GM12878 (cell line): ENCODE measurements around the gene MEF2C. TPM values are rescaled to one million over a fixed set of nuclear protein-coding genes. Genes with fewer than 3 reads are reported as not detected.

Source experiments
- ATAC-seq: fragments of 200-7000 bp; cut with Tn5 transposase; 3 replicates; pipeline ENCODE4 v1.9.1; 2020; ENCODE audit warnings: mild to moderate bottlenecking, moderate library complexity
- BruUV-seq: library from RNA; stranded (reverse); fragments of 400-500 nt; replicated peaks from 2 replicates; lab custom pipeline; 2021; lab: Mats Ljungman, UMichigan
- CTCF ChIA-PET: fragments of 300-600 bp; sonication (Branson Sonifier 250); formaldehyde crosslinking; extraction: SDS; loops from one replicate; lab custom pipeline; 2021; ENCODE audit warnings: inconsistent platforms; lab: Yijun Ruan, JAX
- POLR2A ChIA-PET: fragments of 350-600 bp; formaldehyde crosslinking; extraction: SDS; loops from one replicate; lab custom pipeline; 2021; ENCODE audit warnings: inconsistent platforms; lab: Charles Lee
- RAD21 ChIA-PET: fragments of 300-600 bp; sonication (Branson Sonifier 250); formaldehyde crosslinking; loops from one replicate; lab custom pipeline; 2023; ENCODE audit warnings: antibody characterized with exemption; ENCODE audit not compliant: unreplicated experiment; lab: Charles Lee
- SMC1A ChIA-PET: fragments of 300-600 bp; sonication (Branson Sonifier 250); formaldehyde crosslinking; loops from one replicate; lab custom pipeline; 2023; ENCODE audit not compliant: unreplicated experiment, uncharacterized antibody; lab: Charles Lee
- DNase-seq: peaks from one replicate; pipeline ENCODE4 v3.0.0-alpha.2; 2011; ENCODE audit warnings: low read depth, low spot score
- FAIRE-seq: peaks from 3 replicates; lab custom pipeline; 2011; peaks lifted over from hg19 to GRCh38; lab: Jason Lieb, UNC
- H2AFZ ChIP-seq: 2 replicates; pipeline ENCODE4 v1.6.0; 2011; ENCODE audit warnings: low read depth, low read length, control low read depth; ENCODE audit not compliant: control insufficient read depth
- H3K27ac ChIP-seq: 2 replicates; pipeline ENCODE4 v1.5.1; 2011; ENCODE audit warnings: control low read depth; ENCODE audit not compliant: control insufficient read depth, insufficient read depth
- H3K27me3 ChIP-seq, 2 experiments: replicated peaks in 1 of 2; 2 replicates each; pipeline versions ENCODE4 v1.6.0 to v1.6.1; 2011; ENCODE audit warnings: low read length in 1 of 2; ENCODE audit not compliant: control insufficient read depth in 2 of 2, insufficient read depth in 2 of 2
- H3K36me3 ChIP-seq, 2 experiments: 2 replicates each; pipeline ENCODE4 v1.5.1; 2011; ENCODE audit warnings: low read length in 1 of 2; ENCODE audit not compliant: control insufficient read depth in 2 of 2, insufficient read depth in 2 of 2
- H3K4me1 ChIP-seq: 2 replicates; pipeline ENCODE4 v1.6.1; 2011; ENCODE audit warnings: mild to moderate bottlenecking, low read length, moderate library complexity, mixed read lengths; ENCODE audit not compliant: control insufficient read depth, insufficient read depth
- H3K4me2 ChIP-seq: 2 replicates; pipeline ENCODE4 v1.6.0; 2011; ENCODE audit warnings: control low read depth; ENCODE audit not compliant: control insufficient read depth, insufficient read depth
- H3K4me3 ChIP-seq: fragments of 200-600 bp; sonication (generic); 2 replicates; pipeline ENCODE4 v1.5.1; 2016
- H3K79me2 ChIP-seq: 2 replicates; pipeline ENCODE4 v1.6.0; 2011; ENCODE audit warnings: low read length; ENCODE audit not compliant: control insufficient read depth, insufficient read depth
- H3K9ac ChIP-seq: 2 replicates; pipeline ENCODE4 v1.8.0; 2011; ENCODE audit warnings: low read length, control low read depth, mixed read lengths; ENCODE audit not compliant: control insufficient read depth, insufficient read depth
- H3K9me3 ChIP-seq: replicated peaks from 3 replicates; pipeline ENCODE4 v1.5.1; 2011; ENCODE audit warnings: mild to moderate bottlenecking, low read length; ENCODE audit not compliant: control insufficient read depth, insufficient read depth
- H4K20me1 ChIP-seq: 2 replicates; pipeline ENCODE4 v1.6.0; 2011; ENCODE audit not compliant: control insufficient read depth, insufficient read depth
- CREB1 ChIP-seq: IDR thresholded peaks from 2 replicates; pipeline ENCODE4 v1.6.1; 2012; ENCODE audit warnings: low read depth, mild to moderate bottlenecking, inconsistent platforms
- EGR1 ChIP-seq, 2 experiments: IDR thresholded peaks; 1 replicate in 1 of 2; 2 replicates in 1 of 2; pipeline ENCODE4 v1.6.1; 2011 to 2012; ENCODE audit warnings: low read depth in 2 of 2, low read length in 2 of 2, borderline replicate concordance in 1 of 2, mild to moderate bottlenecking in 1 of 2, moderate library complexity in 1 of 2
- POLR2A ChIP-seq: IDR thresholded peaks from 2 replicates; pipeline ENCODE4 v1.6.1; 2011; ENCODE audit warnings: low read depth, mild to moderate bottlenecking, low read length
- RELB ChIP-seq: fragments of 450-650 bp; IDR thresholded peaks from 2 replicates; pipeline ENCODE4 v1.6.1; 2017; ENCODE audit warnings: low read depth, mild to moderate bottlenecking, moderate library complexity
- SIN3A ChIP-seq: IDR thresholded peaks from 2 replicates; pipeline ENCODE4 v1.6.1; 2012; ENCODE audit warnings: low read depth, low read length, improper control_type of control experiment
- ZBTB11 ChIP-seq: fragments of 450-650 bp; formaldehyde crosslinking; IDR thresholded peaks from 2 replicates; pipeline ENCODE4 v1.5.0; 2022; ENCODE audit warnings: mild to moderate bottlenecking, missing genetic modification characterization
- WGBS: methylation state at CpG from one replicate; pipeline ENCODE4 v1.1.6; 2016; ENCODE audit warnings: low lambda C conversion rate; ENCODE audit not compliant: insufficient replicate concordance, insufficient coverage; ENCODE audit errors: missing lambda C conversion rate; 5-methylcytosine and 5-hydroxymethylcytosine counted together
- in situ Hi-C: fragments of 300-500 bp; cut with MboI; formaldehyde crosslinking; loops from 9 replicates; pipeline ENCODE4 v1.14.3; 2018; ENCODE audit warnings: mixed read lengths
- intact Hi-C: fragments of 100-400 bp; cut with micrococcal nuclease; formaldehyde crosslinking; loops from one replicate; pipeline ENCODE4 v1.14.2; 2022; ENCODE audit not compliant: unreplicated experiment
- polyA plus RNA-seq, 11 experiments: library from polyadenylated mRNA; depleted of rRNA in 4 of 11; unstranded in 6 of 11; stranded (reverse) in 5 of 11; fragments of >200 nt; fragmentation: Nextera tagmentation in 4 of 11; fragmentation: Illumina TruSeq in 1 of 11; extraction: Ambion mirVana in 4 of 11; extraction: Trizol in 1 of 11; gene quantifications; 1 replicate in 1 of 11; 2 replicates in 10 of 11; pipeline versions ENCODE4 v1.2.1 to v1.2.3, GENCODE V29; 2011 to 2016; ENCODE audit warnings: inconsistent platforms in 2 of 11, missing spikeins in 2 of 11, low read depth in 1 of 11
- total RNA-seq, 4 experiments: library from RNA; depleted of rRNA in 3 of 4; stranded (reverse); fragments of >200 nt in 3 of 4; fragmentation: Illumina TruSeq in 1 of 4; extraction: Trizol in 1 of 4; gene quantifications; 2 replicates each; pipeline versions ENCODE4 v1.2.1 to v1.2.3, GENCODE V29; 2013 to 2021

Gene MEF2C
- total and polyA plus RNA-seq, 10 of the 15 experiments (the other 5 are each of a cell fraction or from before 2014, with no cell fraction given), result 104 to 225 (median 180) TPM

- H3K36me3 ChIP-seq, result no peaks in the 10 kb centered on the region
- POLR2A ChIA-PET, result no interaction called here
- H4K20me1 ChIP-seq, result no peaks in the 10 kb centered on the region
- no peaks in the 10 kb centered on the region for H3K9me3 ChIP-seq
- no peak overlapping the region for H3K4me3 ChIP-seq
- no peak for TF ChIP-seq SIN3A
- intact Hi-C loops, result no loop called here
- BruUV-seq, result no TSS peak
- SMC1A ChIA-PET, result no interaction called here
- RAD21 ChIA-PET, result interaction anchor here (0.7 kb wide), 1 partner anchor 9 kb away, joined by 3 read pairs; no protein-coding TSS in a partner anchor
- CTCF ChIA-PET, result interaction anchor here (1.3 kb wide), 1 partner anchor 9 kb away, joined by 4 read pairs; no protein-coding TSS in a partner anchor
- no peak for ATAC-seq
- no peak for FAIRE-seq
- no peak overlapping the region for H3K4me2 ChIP-seq
- in situ Hi-C loops, result no loop called here
- no peaks in the 10 kb centered on the region for H3K79me2 ChIP-seq
- no peak overlapping the region for H3K27ac ChIP-seq
- H3K9ac ChIP-seq, result no peak overlapping the region
- H2AFZ ChIP-seq, result no peak overlapping the region
- no peak for DNase-seq
- H3K27me3 ChIP-seq, result peaks cover 2 to 5% of the 10 kb centered on the region in 2 experiments
- no peaks in the 10 kb centered on the region for H3K4me1 ChIP-seq
These were observed 182.9 kb downstream of the MEF2C start for GRCh38 chr5:88700121-88700520.

- Histone ChIP-seq H3K4me3 (no peak overlapping the region), H2AFZ (no peak overlapping the region), H3K9me3 (no peaks in the 10 kb centered on the region), H3K9ac (no peak overlapping the region), H3K79me2 (no peaks in the 10 kb centered on the region), H3K4me1 (no peaks in the 10 kb centered on the region; the same call in 1 of the 2 replicates), H3K36me3 (no peaks in the 10 kb centered on the region), H3K27ac (no peak overlapping the region), H3K27me3 (peaks cover 5 to 6% of the 10 kb centered on the region in 2 experiments), H3K4me2 (no peak overlapping the region), H4K20me1 (no peaks in the 10 kb centered on the region)
- in situ Hi-C loops (no loop called here), intact Hi-C loops (no loop called here)
- BruUV-seq, result no TSS peak
- DNase-seq (no peak), FAIRE-seq (no peak), ATAC-seq (no peak)
- CTCF ChIA-PET, result interaction anchor here (0.6 to 3.7 kb wide), 8 partner anchors 14 to 1155 kb away, joined by 3 to 19 read pairs (median 3); no protein-coding TSS in a partner anchor
- RAD21 ChIA-PET, result interaction anchor here (0.5 to 1.1 kb wide), 2 partner anchors 11 to 510 kb away, joined by 3 read pairs; no protein-coding TSS in a partner anchor
- POLR2A ChIA-PET, result no interaction called here
- SMC1A ChIA-PET, result interaction anchor here (2.0 kb wide), 1 partner anchor 9 kb away, joined by 9 read pairs; no protein-coding TSS in a partner anchor
- TF ChIP-seq ZBTB11 (CRISPR knock-in tag), result no peak
- no peak for TF ChIP-seq CREB1
- TF ChIP-seq EGR1 (IDR thresholded peaks at IDR 0.05; ENCODE audit: borderline replicate concordance in 1 of 2, low read depth in 2 of 2, low read length in 2 of 2), result no peak
- no peak for TF ChIP-seq RELB
- TF ChIP-seq POLR2A, result no peak
- 0% methylated on average over 1 of the region's 1 CpG for WGBS
These were observed 184.7 kb downstream of the MEF2C start for GRCh38 chr5:88698290-88698689.
